IPS-18c (cell line): ENCODE data around the gene TMEM235.
A peak's percentile ranks its signal among the peaks of the same experiment; 100 is the strongest.

ENCODE experiments used
- H3K4me3 ChIP-seq: 2 replicates; pipeline ENCODE4 v1.7.0; 2013; ENCODE audit warnings: low read depth, mild to moderate bottlenecking, low read length, moderate library complexity; ENCODE audit not compliant: insufficient read depth
- H3K9me3 ChIP-seq: one replicate; pipeline ENCODE4 v1.6.1; 2013; ENCODE audit warnings: mild to moderate bottlenecking, low read length, moderate library complexity; ENCODE audit not compliant: control insufficient read depth, insufficient read depth

TMEM235 gene

DNA sequence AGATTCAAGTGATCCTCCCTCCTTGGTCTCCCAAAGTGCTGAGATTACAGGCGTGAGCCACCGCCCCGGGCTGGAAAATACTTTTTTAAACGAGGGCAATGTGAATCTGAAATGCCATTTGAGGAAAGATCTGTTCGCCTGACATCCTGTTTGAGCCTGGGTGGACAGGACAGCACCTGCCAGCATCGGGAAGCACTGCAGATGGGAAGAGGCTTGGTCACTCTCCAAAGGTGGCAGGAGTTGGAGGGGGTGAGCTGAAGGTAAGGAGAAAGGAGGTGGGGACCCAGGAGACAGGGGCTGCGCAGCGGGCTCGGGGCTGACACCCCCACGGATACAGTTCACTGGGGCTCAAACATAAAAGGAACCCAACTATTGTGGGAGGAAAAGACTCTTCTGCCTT lies 21.3 kb upstream of the TMEM235 start:
- Histone ChIP-seq H3K9me3 (no peaks in the 10 kb centered on the region), H3K4me3 (no peak overlapping the region)

DNA sequence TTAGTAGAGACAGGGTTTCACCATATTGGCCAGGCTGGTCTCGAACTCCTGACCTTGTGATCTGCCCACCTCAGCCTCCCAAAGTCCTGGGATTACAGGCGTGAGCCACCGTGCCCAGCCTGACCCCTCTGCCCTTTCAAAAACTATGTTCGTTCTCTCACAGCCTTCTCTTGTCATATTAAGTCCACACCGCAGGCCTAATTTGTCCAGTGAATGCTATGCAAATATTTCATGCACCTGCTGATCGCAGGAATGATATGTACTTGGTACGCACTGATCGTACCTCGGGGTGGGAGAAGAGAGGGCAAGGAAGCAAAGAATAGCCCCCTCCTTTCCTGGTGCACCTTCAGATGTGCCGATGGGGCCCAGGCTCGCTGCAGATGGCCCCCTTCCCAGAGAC lies 20.4 kb upstream of the TMEM235 start:
- H3K9me3 ChIP-seq: no peaks in the 10 kb centered on the region
- H3K4me3 ChIP-seq: no peak overlapping the region

- H3K4me3 ChIP-seq: peak within 1 kb of the TSS; percentile 85
- H3K9me3 ChIP-seq: no peaks in the 10 kb centered on the region
Observed at GRCh38 chr17:78214016-78214705, 17.3 kb upstream of the TMEM235 start, which contains the start of gene BIRC5. Gene BIRC5 (plus strand): TSS chr17:78214253. CDS start chr17:78214317, 64 bp downstream.

DNA sequence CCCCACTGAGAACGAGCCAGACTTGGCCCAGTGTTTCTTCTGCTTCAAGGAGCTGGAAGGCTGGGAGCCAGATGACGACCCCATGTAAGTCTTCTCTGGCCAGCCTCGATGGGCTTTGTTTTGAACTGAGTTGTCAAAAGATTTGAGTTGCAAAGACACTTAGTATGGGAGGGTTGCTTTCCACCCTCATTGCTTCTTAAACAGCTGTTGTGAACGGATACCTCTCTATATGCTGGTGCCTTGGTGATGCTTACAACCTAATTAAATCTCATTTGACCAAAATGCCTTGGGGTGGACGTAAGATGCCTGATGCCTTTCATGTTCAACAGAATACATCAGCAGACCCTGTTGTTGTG lies 16.7 kb upstream of the TMEM235 start:
- peak overlapping the region; percentile 85 for H3K4me3 ChIP-seq
- H3K9me3 ChIP-seq: no peaks in the 10 kb centered on the region

DNA sequence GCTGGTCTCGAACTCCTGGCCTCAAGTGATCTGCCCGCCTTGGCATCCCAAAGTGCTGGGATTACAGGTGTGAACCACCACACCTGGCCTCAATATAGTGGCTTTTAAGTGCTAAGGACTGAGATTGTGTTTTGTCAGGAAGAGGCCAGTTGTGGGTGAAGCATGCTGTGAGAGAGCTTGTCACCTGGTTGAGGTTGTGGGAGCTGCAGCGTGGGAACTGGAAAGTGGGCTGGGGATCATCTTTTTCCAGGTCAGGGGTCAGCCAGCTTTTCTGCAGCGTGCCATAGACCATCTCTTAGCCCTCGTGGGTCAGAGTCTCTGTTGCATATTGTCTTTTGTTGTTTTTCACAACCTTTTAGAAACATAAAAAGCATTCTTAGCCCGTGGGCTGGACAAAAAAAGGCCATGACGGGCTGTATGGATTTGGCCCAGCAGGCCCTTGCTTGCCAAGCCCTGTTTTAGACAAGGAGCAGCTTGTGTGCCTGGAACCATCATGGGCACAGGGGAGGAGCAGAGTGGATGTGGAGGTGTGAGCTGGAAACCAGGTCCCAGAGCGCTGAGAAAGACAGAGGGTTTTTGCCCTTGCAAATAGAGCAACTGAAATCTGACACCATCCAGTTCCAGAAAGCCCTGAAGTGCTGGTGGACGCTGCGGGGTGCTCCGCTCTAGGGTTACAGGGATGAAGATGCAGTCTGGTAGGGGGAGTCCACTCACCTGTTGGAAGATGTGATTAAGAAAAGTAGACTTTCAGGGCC lies 11.9 kb upstream of the TMEM235 start:
- Histone ChIP-seq H3K9me3 (no peaks in the 10 kb centered on the region), H3K4me3 (no peak overlapping the region)

DNA sequence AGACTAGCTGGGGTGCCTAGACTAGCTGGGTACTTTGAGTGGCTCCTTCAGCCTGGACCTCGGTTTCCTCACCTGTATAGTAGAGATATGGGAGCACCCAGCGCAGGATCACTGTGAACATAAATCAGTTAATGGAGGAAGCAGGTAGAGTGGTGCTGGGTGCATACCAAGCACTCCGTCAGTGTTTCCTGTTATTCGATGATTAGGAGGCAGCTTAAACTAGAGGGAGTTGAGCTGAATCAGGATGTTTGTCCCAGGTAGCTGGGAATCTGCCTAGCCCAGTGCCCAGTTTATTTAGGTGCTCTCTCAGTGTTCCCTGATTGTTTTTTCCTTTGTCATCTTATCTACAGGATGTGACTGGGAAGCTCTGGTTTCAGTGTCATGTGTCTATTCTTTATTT lies 8.4 kb upstream of the TMEM235 start:
- H3K9me3 ChIP-seq: no peaks in the 10 kb centered on the region
- H3K4me3 ChIP-seq: no peak overlapping the region

DNA sequence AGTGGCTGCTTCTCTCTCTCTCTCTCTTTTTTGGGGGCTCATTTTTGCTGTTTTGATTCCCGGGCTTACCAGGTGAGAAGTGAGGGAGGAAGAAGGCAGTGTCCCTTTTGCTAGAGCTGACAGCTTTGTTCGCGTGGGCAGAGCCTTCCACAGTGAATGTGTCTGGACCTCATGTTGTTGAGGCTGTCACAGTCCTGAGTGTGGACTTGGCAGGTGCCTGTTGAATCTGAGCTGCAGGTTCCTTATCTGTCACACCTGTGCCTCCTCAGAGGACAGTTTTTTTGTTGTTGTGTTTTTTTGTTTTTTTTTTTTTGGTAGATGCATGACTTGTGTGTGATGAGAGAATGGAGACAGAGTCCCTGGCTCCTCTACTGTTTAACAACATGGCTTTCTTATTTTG lies 7.7 kb upstream of the TMEM235 start:
- H3K9me3 ChIP-seq: no peaks in the 10 kb centered on the region
- no peak overlapping the region for H3K4me3 ChIP-seq

DNA sequence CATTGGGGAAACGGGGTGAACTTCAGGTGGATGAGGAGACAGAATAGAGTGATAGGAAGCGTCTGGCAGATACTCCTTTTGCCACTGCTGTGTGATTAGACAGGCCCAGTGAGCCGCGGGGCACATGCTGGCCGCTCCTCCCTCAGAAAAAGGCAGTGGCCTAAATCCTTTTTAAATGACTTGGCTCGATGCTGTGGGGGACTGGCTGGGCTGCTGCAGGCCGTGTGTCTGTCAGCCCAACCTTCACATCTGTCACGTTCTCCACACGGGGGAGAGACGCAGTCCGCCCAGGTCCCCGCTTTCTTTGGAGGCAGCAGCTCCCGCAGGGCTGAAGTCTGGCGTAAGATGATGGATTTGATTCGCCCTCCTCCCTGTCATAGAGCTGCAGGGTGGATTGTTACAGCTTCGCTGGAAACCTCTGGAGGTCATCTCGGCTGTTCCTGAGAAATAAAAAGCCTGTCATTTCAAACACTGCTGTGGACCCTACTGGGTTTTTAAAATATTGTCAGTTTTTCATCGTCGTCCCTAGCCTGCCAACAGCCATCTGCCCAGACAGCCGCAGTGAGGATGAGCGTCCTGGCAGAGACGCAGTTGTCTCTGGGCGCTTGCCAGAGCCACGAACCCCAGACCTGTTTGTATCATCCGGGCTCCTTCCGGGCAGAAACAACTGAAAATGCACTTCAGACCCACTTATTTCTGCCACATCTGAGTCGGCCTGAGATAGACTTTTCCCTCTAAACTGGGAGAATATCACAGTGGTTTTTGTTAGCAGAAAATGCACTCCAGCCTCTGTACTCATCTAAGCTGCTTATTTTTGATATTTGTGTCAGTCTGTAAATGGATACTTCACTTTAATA lies 7.0 kb upstream of the TMEM235 start:
- H3K4me3 ChIP-seq: no peak overlapping the region

GRCh38 chr17:78225088-78225865 lies 6.2 kb upstream of the TMEM235 start:
- Histone ChIP-seq H3K4me3 (no peak overlapping the region), H3K9me3 (no peaks in the 10 kb centered on the region)

More for the DNA sequence above, 7.0 kb upstream of the TMEM235 start:
- no peaks in the 10 kb centered on the region for H3K9me3 ChIP-seq

DNA sequence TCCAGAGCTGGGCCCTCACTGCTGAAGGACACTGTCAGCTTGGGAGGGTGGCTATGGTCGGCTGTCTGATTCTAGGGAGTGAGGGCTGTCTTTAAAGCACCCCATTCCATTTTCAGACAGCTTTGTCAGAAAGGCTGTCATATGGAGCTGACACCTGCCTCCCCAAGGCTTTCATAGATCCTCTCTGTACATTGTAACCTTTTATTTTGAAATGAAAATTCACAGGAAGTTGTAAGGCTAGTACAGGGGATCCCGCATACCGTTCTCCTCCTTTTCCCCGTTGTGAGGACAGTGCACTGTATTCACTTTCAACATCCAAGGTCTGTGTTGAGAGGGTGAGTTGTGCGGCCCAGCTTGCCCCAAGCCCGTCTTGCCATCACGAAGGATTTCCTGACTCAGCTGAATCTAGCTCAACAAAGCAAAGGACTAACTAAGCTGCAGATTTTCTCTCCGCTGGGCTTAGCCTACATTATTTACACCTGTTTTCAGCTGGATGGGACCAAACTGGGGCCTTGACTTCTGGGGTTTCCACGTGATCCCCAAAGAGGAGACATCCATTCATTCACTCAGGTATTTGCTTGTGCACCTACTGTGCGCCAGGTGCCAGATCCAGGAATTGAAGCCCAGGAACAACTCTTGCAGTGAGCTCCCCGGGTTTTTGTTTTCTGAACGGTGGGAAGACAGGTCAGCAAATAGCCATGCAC lies 5.2 kb upstream of the TMEM235 start:
- H3K9me3 ChIP-seq: no peaks in the 10 kb centered on the region
- H3K4me3 ChIP-seq: no peak overlapping the region

DNA sequence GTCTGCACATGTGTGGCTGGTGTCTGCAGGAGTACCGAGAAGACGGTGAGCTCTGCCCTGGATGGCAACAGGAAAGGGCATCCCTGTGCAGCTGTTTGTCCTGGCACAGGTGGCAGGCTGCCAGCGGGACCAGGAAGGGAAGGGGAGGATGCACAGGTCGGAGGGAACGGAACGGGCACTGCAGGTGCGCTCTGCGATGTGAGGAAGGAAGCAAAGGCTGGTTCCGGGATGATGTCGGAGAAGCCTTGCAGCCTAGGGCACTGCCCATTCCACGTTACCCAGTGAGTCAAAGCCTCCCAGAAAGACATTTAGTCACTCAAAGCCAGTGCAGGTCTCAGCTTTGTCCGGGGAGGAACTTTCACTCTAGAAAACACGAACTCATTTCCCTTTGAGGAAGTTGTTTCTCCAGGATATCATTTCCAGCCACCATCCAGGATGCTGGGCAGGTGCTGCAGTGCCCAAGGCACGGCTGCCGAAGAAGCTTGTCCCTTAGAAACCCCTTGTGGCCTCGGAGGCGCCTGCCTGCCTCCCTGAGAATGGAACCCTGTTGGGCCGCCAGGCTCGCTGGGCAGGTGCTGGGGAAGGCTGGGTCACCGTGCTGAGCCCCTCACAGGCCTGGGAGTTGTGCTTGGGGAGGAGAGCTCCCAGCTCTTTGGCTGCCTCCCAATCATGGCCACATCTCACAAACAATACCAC lies 4.5 kb upstream of the TMEM235 start:
- Histone ChIP-seq H3K4me3 (no peak overlapping the region), H3K9me3 (no peaks in the 10 kb centered on the region)

DNA sequence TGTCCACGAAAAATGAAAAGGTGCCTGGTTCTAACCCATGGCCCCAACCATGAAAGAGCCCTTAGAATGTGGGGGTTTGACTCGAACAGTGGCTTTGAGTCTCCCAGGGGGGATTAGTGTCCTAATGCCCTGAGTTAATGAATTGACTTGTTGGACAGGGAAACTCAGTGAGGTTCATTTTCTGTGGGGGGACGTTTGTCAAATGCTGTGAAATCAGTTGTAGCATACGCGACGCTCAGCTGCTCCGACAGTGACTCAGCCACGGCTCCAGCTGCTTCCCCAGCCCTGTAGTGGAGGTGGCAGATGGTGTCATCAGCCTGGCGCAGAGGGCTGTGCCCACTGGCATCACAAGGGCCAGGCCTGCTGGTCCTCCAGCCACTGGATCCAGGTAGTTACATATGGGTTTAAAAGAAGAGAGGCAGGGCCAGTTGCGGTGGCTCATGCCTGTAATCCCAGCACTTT lies 3.9 kb upstream of the TMEM235 start:
- H3K9me3 ChIP-seq: no peaks in the 10 kb centered on the region

DNA sequence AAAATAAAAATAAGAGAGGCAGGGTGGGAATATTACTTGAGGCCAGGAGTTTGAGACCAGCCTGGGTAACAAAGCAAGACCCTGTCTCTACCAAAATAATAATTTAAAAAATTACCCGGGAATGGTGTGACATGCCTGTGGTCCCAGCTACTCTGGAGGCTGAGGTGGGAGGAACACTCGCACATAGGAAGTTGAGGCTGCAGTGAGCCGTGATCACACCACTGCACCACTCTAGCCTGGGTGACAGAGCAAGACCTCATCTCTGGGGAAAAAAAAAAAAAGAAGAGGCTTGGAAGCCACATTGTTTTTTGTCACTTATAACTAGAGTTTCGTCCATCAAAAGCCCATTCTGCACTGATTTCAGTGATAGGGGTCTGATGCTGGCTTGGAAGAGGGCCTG lies 3.3 kb upstream of the TMEM235 start:
- H3K9me3 ChIP-seq: no peaks in the 10 kb centered on the region
- no peak overlapping the region for H3K4me3 ChIP-seq

More for the DNA sequence above, 3.9 kb upstream of the TMEM235 start:
- H3K4me3 ChIP-seq: no peak overlapping the region

GRCh38 chr17:78230252-78230962 lies 1.0 kb upstream of the TMEM235 start:
- Histone ChIP-seq H3K9me3 (no peaks in the 10 kb centered on the region), H3K4me3 (no peak overlapping the region)
